Coronary artery (tissue), 2 donors: ENCODE measurements around the gene RPS6KA3.
A peak's percentile ranks its signal among the peaks of the same experiment; 100 is the strongest.
"Not testable (repeated sequence)": the region's sequence is repeated elsewhere in the genome, so short reads cannot be mapped to it uniquely, and the experiment has no call there.

Experiments used
- DNase-seq: peaks from one replicate; pipeline ENCODE4 v3.0.0-alpha.2; 2017; ENCODE audit warnings: low spot score
- H3K27ac ChIP-seq, 2 donors: fragments of 200-600 bp; sonication (generic); one replicate each; pipeline ENCODE4 v1.5.1; 2016 to 2019
- H3K4me3 ChIP-seq: fragments of 200-600 bp; sonication (generic); 2 replicates; pipeline ENCODE4 v1.5.1; 2016; ENCODE audit warnings: mild to moderate bottlenecking, moderate library complexity
- CTCF ChIP-seq: fragments of 200-600 bp; sonication (generic); IDR thresholded peaks from one replicate; pipeline ENCODE4 v1.5.1; 2019; ENCODE audit warnings: antibody characterized with exemption

Gene RPS6KA3

GRCh38 chrX:20252381-20253231 is 14.1 kb downstream of the RPS6KA3 start:
- Histone ChIP-seq H3K27ac (no peak overlapping the region), H3K4me3 (no peak overlapping the region)
- DNase-seq: peak; percentile 72
- no peak for TF ChIP-seq CTCF

- TF ChIP-seq CTCF: no peak
- H3K27ac ChIP-seq: no peak overlapping the region
- no peak overlapping the region for H3K4me3 ChIP-seq
- no peak for DNase-seq
These were observed 15.0 kb downstream of the RPS6KA3 start for GRCh38 chrX:20251691-20252090.

GRCh38 chrX:20250146-20250545 is 16.6 kb downstream of the RPS6KA3 start:
- DNase-seq, H3K4me3 ChIP-seq, H3K27ac ChIP-seq: not testable (repeated sequence)

- no peak for TF ChIP-seq CTCF
- DNase-seq: no peak
- no peak overlapping the region for H3K27ac ChIP-seq
- no peak overlapping the region for H3K4me3 ChIP-seq
These were observed 18.0 kb downstream of the RPS6KA3 start for GRCh38 chrX:20248592-20249192.

- DNase-seq: no peak
- TF ChIP-seq CTCF: no peak
- no peak overlapping the region for H3K27ac ChIP-seq
These were observed 21.8 kb downstream of the RPS6KA3 start for GRCh38 chrX:20244931-20245330.

GRCh38 chrX:20240201-20240600 is 26.5 kb downstream of the RPS6KA3 start:
- DNase-seq: no peak
- H3K4me3 ChIP-seq: no peak overlapping the region
- no peak overlapping the region for H3K27ac ChIP-seq
- TF ChIP-seq CTCF: no peak

More at GRCh38 chrX:20244931-20245330, 21.8 kb downstream of the RPS6KA3 start:
- no peak overlapping the region for H3K4me3 ChIP-seq

GRCh38 chrX:20237864-20238263 is 28.8 kb downstream of the RPS6KA3 start:
- no peak overlapping the region for H3K27ac ChIP-seq
- no peak overlapping the region for H3K4me3 ChIP-seq
- no peak for TF ChIP-seq CTCF
- no peak for DNase-seq
